HG03460 (cell line): ENCODE measurements around the gene C21orf58.
"Not testable (repeated sequence)": the region's sequence is repeated elsewhere in the genome, so short reads cannot be mapped to it uniquely, and the experiment has no call there.

Experiments
- ATAC-seq: cut with Tn5 transposase; IDR thresholded peaks from one replicate; pipeline ENCODE4 v1.9.1; 2021; ENCODE audit not compliant: unreplicated experiment

The C21orf58 gene

GRCh38 chr21:46325073-46325912, 1.6 kb upstream of the C21orf58 start:
- ATAC-seq = no peak

GRCh38 chr21:46324390-46325072, 861 bp upstream of the C21orf58 start:
- ATAC-seq = peak; percentile 48

- peak; percentile 5 for ATAC-seq
Measured at GRCh38 chr21:46323227-46323709, 402 bp downstream of the C21orf58 start.

GRCh38 chr21:46322351-46323226, 1.1 kb downstream of the C21orf58 start:
- ATAC-seq = no peak

GRCh38 chr21:46320331-46320801, 3.3 kb downstream of the C21orf58 start:
- no peak for ATAC-seq

- no peak for ATAC-seq
Measured at GRCh38 chr21:46319186-46319585, 4.5 kb downstream of the C21orf58 start.

GRCh38 chr21:46318464-46318845, 5.2 kb downstream of the C21orf58 start:
- ATAC-seq = no peak

- no peak for ATAC-seq
Measured at GRCh38 chr21:46317710-46318463, 5.8 kb downstream of the C21orf58 start.

- no peak for ATAC-seq
Measured at GRCh38 chr21:46316708-46317324, 6.9 kb downstream of the C21orf58 start.

- no peak for ATAC-seq
Measured at GRCh38 chr21:46314441-46315020, 9.1 kb downstream of the C21orf58 start.

GRCh38 chr21:46312949-46313348, 10.7 kb downstream of the C21orf58 start:
- ATAC-seq = no peak

- ATAC-seq = no peak
Measured at GRCh38 chr21:46311568-46311967, 12.1 kb downstream of the C21orf58 start.

- not testable (repeated sequence) for ATAC-seq
Measured at GRCh38 chr21:46310260-46310659, 13.4 kb downstream of the C21orf58 start.

- ATAC-seq = no peak
Measured at GRCh38 chr21:46308431-46308830, 15.2 kb downstream of the C21orf58 start.

- no peak for ATAC-seq
Measured at GRCh38 chr21:46307625-46308024, 16.0 kb downstream of the C21orf58 start.

- ATAC-seq = no peak
Measured at GRCh38 chr21:46304955-46305354, 18.7 kb downstream of the C21orf58 start.

GRCh38 chr21:46304437-46304836, 19.2 kb downstream of the C21orf58 start:
- no peak for ATAC-seq

GRCh38 chr21:46301759-46302158, 21.9 kb downstream of the C21orf58 start:
- ATAC-seq = no peak

GRCh38 chr21:46299167-46299566, 24.5 kb downstream of the C21orf58 start:
- ATAC-seq = no peak
